Prostate gland (tissue), 2 donors: ENCODE measurements around the gene KRTDAP.

Experiments used
- CTCF ChIP-seq, 4 experiments: fragments of 200-600 bp in 2 of 4; fragments of 450-650 bp in 2 of 4; sonication (generic) in 2 of 4; IDR thresholded peaks; 1 replicate in 3 of 4; 2 replicates in 1 of 4; pipeline ENCODE4 v1.5.1; 2016 to 2019; ENCODE audit warnings: antibody characterized with exemption in 4 of 4, mild to moderate bottlenecking in 2 of 4, moderate library complexity in 2 of 4
- POLR2A ChIP-seq: fragments of 450-650 bp; IDR thresholded peaks from one replicate; pipeline ENCODE4 v1.6.1; 2016; ENCODE audit warnings: antibody characterized with exemption, mild to moderate bottlenecking
- POLR2AphosphoS5 ChIP-seq: sonication (generic); formaldehyde crosslinking; IDR thresholded peaks from one replicate; pipeline ENCODE4 v1.6.1; 2017; ENCODE audit warnings: antibody characterized with exemption

- TF ChIP-seq CTCF (IDR thresholded peaks at IDR 0.05) (no peak), POLR2A (no peak), POLR2AphosphoS5 (no peak)
Measured at GRCh38 chr19:35512831-35513627, 22.8 kb upstream of the KRTDAP start.
